ENCODE data around the gene ACTL8. TPM values are rescaled to one million over a fixed set of nuclear protein-coding genes. Genes with fewer than 3 reads are reported as not detected.

The ACTL8 gene
- total RNA-seq, 4 donors from 2014 or later, result not detected

DNA sequence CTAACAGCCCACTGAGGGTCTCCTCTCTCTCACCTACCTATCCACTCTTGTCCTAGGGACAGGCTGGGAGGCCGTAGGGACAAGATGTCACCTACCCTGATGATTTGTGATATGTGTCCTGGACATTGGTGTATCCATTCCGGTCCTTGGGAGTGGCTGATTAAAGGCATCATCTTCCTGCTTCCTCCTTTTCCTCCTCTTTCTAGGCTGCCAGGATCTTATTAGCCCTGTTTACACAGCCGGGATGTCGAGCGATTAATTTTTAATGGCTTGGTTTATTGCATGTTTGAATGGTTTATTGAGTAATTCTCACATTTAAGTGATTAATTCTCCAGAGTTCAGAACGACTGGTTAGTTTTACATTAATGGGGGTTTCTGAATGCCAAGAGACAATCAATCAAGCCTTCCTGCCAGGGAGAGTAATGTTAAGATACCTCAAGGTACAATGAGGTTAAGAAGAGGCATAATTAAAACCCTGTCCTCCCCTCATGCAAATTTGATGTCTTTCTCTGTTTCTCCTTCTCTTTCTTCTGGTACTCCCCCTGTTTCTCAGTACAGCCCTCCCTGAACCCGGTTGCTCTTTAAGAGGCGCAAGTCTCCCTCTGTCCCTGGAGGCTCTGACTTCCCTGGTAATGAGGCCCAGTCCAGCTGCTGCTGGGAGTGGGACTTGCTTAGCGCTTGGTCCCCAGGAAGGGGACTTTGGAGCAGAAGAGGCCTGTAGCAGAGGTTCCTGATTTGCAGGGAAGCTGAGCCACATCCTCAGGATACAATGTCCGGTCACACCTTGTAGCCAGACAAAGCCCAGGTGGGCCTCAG is 50.9 kb downstream of the ACTL8 start:
- H3K27ac ChIP-seq, result no peak overlapping the region
- TF ChIP-seq CTCF (IDR thresholded peaks at IDR 0.05) (no peak), EP300 (IDR thresholded peaks at IDR 0.05) (no peak), POLR2A (IDR thresholded peaks at IDR 0.05) (no peak)
- WGBS, 2 donors, result 56 to 58% methylated on average over 10 of the region's 10 CpGs

GRCh38 chr1:17808816-17809215 is 53.7 kb downstream of the ACTL8 start:
- TF ChIP-seq POLR2A (IDR thresholded peaks at IDR 0.05), result no peak
- no peak for TF ChIP-seq CTCF (IDR thresholded peaks at IDR 0.05)
- TF ChIP-seq EP300 (IDR thresholded peaks at IDR 0.05), result no peak
- H3K27ac ChIP-seq, result no peak overlapping the region
- 78 to 79% methylated on average over 6 of the region's 6 CpGs for WGBS, 2 donors

More for the DNA sequence above, 50.9 kb downstream of the ACTL8 start:
- Histone ChIP-seq H3K27me3 (no peaks in the 10 kb centered on the region), H3K4me3 (no peak overlapping the region), H3K4me1 (no peaks in the 10 kb centered on the region), H3K36me3 (no peaks in the 10 kb centered on the region), H3K9me3 (no peaks in the 10 kb centered on the region)
- DNase-seq (ENCODE audit: low spot score in 2 of 2), result no peak

GRCh38 chr1:17810668-17811067 is 55.5 kb downstream of the ACTL8 start:
- TF ChIP-seq CTCF (IDR thresholded peaks at IDR 0.05), result no peak
- no peak for TF ChIP-seq POLR2A (IDR thresholded peaks at IDR 0.05)
- TF ChIP-seq EP300 (IDR thresholded peaks at IDR 0.05), result no peak
- H3K36me3 ChIP-seq, result no peaks in the 10 kb centered on the region
- H3K27ac ChIP-seq, result no peak overlapping the region
- H3K4me3 ChIP-seq, result no peak overlapping the region
- peaks cover 0 to 10% (median 4%) of the 10 kb centered on the region in 4 donors for H3K9me3 ChIP-seq
- no peak for DNase-seq (ENCODE audit: low spot score in 2 of 2)
- no peaks in the 10 kb centered on the region for H3K27me3 ChIP-seq
- WGBS, 2 donors, result 94 to 98% methylated on average over 2 of the region's 2 CpGs
- no peaks in the 10 kb centered on the region for H3K4me1 ChIP-seq

More at GRCh38 chr1:17808816-17809215, 53.7 kb downstream of the ACTL8 start:
- DNase-seq (ENCODE audit: low spot score in 2 of 2), result no peak
- Histone ChIP-seq H3K4me3 (no peak overlapping the region), H3K4me1 (no peaks in the 10 kb centered on the region), H3K9me3 (no peaks in the 10 kb centered on the region), H3K36me3 (no peaks in the 10 kb centered on the region), H3K27me3 (no peaks in the 10 kb centered on the region)

DNA sequence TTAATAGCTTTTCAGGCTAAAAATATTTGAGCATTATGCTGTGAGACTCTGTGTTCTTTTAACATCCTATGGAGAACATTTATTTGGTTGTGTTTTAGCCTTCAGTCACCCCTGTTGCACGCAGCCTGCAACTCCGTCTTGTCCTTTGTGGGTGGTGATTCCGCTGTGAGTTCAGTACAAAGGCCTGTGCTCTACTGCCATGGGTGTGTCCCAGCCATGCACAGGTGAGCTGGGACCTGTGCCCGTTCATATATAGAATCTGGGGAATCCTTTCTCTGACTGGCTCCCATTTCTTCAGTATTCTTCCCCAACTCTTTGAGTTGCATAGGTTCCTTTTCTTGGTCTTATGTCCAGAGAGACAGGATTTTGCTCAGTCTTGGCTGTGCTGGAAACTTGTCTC is 61.4 kb downstream of the ACTL8 start:
- H3K27me3 ChIP-seq, result no peaks in the 10 kb centered on the region
- no peaks in the 10 kb centered on the region for H3K36me3 ChIP-seq
- H3K27ac ChIP-seq, result no peak overlapping the region
- 88% methylated on average over 4 of the region's 4 CpGs for WGBS, 2 donors
- TF ChIP-seq EP300 (IDR thresholded peaks at IDR 0.05), result no peak
- no peaks in the 10 kb centered on the region for H3K4me1 ChIP-seq
- H3K4me3 ChIP-seq, result no peak overlapping the region
- DNase-seq (ENCODE audit: low spot score in 2 of 2), result no peak
- H3K9me3 ChIP-seq, result peaks cover 0 to 15% (median 4%) of the 10 kb centered on the region in 4 donors

DNA sequence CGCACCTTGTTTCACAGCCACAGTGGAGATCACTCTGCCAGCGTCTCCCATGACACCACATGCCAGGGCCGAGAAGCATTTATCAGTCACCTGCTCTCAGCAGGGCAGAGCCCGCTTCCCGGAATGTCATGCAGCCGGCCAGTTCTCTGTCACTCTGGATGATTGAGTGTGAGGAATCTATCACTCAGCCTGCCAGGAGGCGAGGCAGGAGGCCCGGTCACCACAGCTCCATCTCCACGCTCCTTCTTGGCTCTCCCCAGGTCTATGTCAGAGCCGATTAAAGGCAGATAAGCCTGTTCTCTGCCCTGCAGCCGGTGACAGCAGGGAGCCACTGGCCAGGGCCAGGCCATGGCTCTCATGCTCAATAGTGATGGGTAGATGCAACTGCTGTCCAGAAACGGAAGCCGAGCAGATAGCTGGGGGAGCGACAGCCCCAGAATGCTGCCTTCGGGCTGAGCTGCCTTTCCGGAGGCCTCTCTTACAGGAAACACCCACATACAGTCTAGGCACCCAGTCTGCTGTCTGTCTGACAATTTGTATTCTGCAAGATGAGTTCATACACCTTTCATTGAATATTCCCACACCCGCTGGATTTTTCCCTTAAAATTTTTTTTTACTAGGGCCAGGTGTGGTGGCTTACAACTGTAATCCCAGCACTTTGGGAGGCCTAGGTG is 64.1 kb downstream of the ACTL8 start:
- DNase-seq (ENCODE audit: low spot score in 2 of 2), result no peak
- peaks cover 0 to 15% (median 4%) of the 10 kb centered on the region in 4 donors for H3K9me3 ChIP-seq
- TF ChIP-seq POLR2A (IDR thresholded peaks at IDR 0.05) (no peak), EP300 (IDR thresholded peaks at IDR 0.05) (no peak), CTCF (IDR thresholded peaks at IDR 0.05) (no peak)

More for the DNA sequence above, 64.1 kb downstream of the ACTL8 start:
- WGBS, 2 donors, result 57 to 58% methylated on average over 16 to 17 of the region's 17 CpGs
- no peak overlapping the region for H3K4me3 ChIP-seq
- H3K36me3 ChIP-seq, result no peaks in the 10 kb centered on the region
- H3K27ac ChIP-seq, result no peak overlapping the region
- no peaks in the 10 kb centered on the region for H3K4me1 ChIP-seq
- H3K27me3 ChIP-seq, result no peaks in the 10 kb centered on the region

All from tibial nerve (tissue), 4 donors.